ENCODE data around the gene SDK2. TPM values are rescaled to one million over a fixed set of nuclear protein-coding genes. Genes with fewer than 3 reads are reported as not detected.
A peak's percentile ranks its signal among the peaks of the same experiment; 100 is the strongest.

The SDK2 gene
- total and polyA plus RNA-seq, 2 of the 8 experiments (the other 6 are each of a cell fraction or from before 2014, with no cell fraction given): 3.9 to 4.1 TPM

DNA sequence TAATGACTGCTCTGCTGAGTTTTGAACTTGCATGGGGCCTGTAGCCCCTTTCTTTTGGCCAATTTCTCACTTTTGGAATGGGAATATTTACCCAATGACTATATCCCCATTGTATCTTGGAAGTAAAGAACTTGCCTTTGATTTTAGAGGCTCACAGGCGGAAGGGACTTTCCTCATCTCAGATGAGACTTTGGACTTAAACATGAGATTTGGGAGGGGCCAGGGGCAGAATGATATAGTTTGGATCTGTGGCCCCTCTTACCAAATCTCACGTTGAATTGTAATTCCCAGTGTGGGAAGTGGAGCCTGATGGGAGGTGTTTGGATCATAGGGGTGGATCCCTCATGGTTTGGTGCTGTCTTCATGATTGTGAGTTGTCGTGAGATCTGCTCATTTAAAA lies 42.7 kb upstream of the SDK2 start:
- no peaks in the 10 kb centered on the region for H3K79me1 ChIP-seq (ENCODE audit: low read depth, low read length)
- peak in 1 of 2 experiments; percentile 0 for DNase-seq (ENCODE audit: low read depth in 1 of 2, low spot score in 2 of 2)
- no peak overlapping the region for H3K4me2 ChIP-seq (ENCODE audit: insufficient read depth in 1 of 2, low read depth in 2 of 2, low read length in 2 of 2)
- no peak overlapping the region for H2BK12ac ChIP-seq (ENCODE audit: low read depth, low read length)
- no peak overlapping the region for H2AK5ac ChIP-seq (ENCODE audit: low read depth, low read length)
- H4K20me1 ChIP-seq (replicated peaks in 1 of 2; ENCODE audit: control insufficient read depth in 1 of 2, insufficient read depth in 2 of 2, low read length in 2 of 2): no peaks in the 10 kb centered on the region
- H3K4me1 ChIP-seq (replicated peaks in 1 of 4; ENCODE audit: control insufficient read depth in 3 of 4, insufficient read depth in 4 of 4, low read length in 3 of 4): peaks cover 10 to 26% (median 13%) of the 10 kb centered on the region in 4 experiments; a peak in 6 of 7 replicates
- no peak overlapping the region for H3K27ac ChIP-seq (ENCODE audit: low read depth, low read length)
- ChIA-PET CTCF (ENCODE audit: partially characterized antibody) (interaction anchor here (0.9 to 1.5 kb wide), 5 partner anchors 20 to 40 kb away, joined by 3 to 6 read pairs (median 3); no protein-coding TSS in a partner anchor), POLR2A (ENCODE audit: partially characterized antibody) (no interaction called here)
- H2BK20ac ChIP-seq (ENCODE audit: low read length): no peak overlapping the region
- no peak overlapping the region for H4K5ac ChIP-seq (ENCODE audit: insufficient read length, low read depth, low read length)
- no peak overlapping the region for H3K4me3 ChIP-seq (ENCODE audit: extremely low read depth in 1 of 4, insufficient read depth in 2 of 4, low read depth in 3 of 4, low read length in 4 of 4)
- no peak overlapping the region for H4K91ac ChIP-seq (replicated peaks; ENCODE audit: insufficient read length, low read length)
- H3K27me3 ChIP-seq (replicated peaks in 1 of 4; ENCODE audit: control insufficient read depth in 3 of 4, extremely low read depth in 1 of 4, insufficient read depth in 3 of 4, low read length in 3 of 4): no peaks in the 10 kb centered on the region; a peak in 3 of 7 replicates
- FAIRE-seq: no peak
- H3K18ac ChIP-seq (ENCODE audit: extremely low read depth, low read length): peak overlapping the region; percentile 68; the same call in 1 of the 2 replicates
- no peak overlapping the region for H2BK120ac ChIP-seq (replicated peaks; ENCODE audit: low read depth, low read length)
- TF ChIP-seq TBP (IDR thresholded peaks at IDR 0.05; ENCODE audit: low read depth, low read length) (no peak), NRF1 (IDR thresholded peaks at IDR 0.05; ENCODE audit: low read depth, low read length) (no peak), ZNF274 (IDR thresholded peaks at IDR 0.05; ENCODE audit: borderline replicate concordance, extremely low read depth, low read length) (no peak)
- WGBS, 2 experiments (ENCODE audit: extremely low coverage in 1 of 2, insufficient coverage in 1 of 2, insufficient read length in 1 of 2, insufficient replicate concordance in 2 of 2, low coverage in 1 of 2, low lambda C conversion rate in 2 of 2, missing lambda C conversion rate in 1 of 2): 57% methylated on average over 3 of the region's 3 CpGs; no CpG with 5 or more reads in 1 of the 2 experiments
- no peak overlapping the region for H3K9ac ChIP-seq (replicated peaks in 1 of 4; ENCODE audit: extremely low read depth in 1 of 4, low read depth in 3 of 4, low read length in 3 of 4)
- H4K8ac ChIP-seq (ENCODE audit: extremely low read depth, insufficient read depth, low read length): no peak overlapping the region
- H3K14ac ChIP-seq (ENCODE audit: insufficient read length): no peak overlapping the region
- H3K23ac ChIP-seq (ENCODE audit: insufficient read length): no peak overlapping the region
- peaks cover 0 to under 1% of the 10 kb centered on the region in 2 experiments; a peak in 1 of 4 replicates for H3K9me3 ChIP-seq (ENCODE audit: insufficient read depth in 2 of 2, low read depth in 1 of 2, low read length in 1 of 2)
- no peaks in the 10 kb centered on the region for H3K79me2 ChIP-seq (ENCODE audit: control insufficient read depth in 1 of 2, insufficient read depth in 2 of 2, low read length in 2 of 2)
- H3K36me3 ChIP-seq (ENCODE audit: control insufficient read depth in 2 of 4, insufficient read depth in 4 of 4, low read length in 3 of 4): no peaks in the 10 kb centered on the region
- H2BK15ac ChIP-seq (ENCODE audit: low read length): no peak overlapping the region
- H3K4ac ChIP-seq (replicated peaks; ENCODE audit: insufficient read length, low read depth, low read length): no peak overlapping the region
- no peaks in the 10 kb centered on the region for H3K23me2 ChIP-seq (ENCODE audit: low read depth, low read length)
- no peak overlapping the region for H2AFZ ChIP-seq (ENCODE audit: low read length)
- no peak overlapping the region for H3K56ac ChIP-seq (replicated peaks; ENCODE audit: insufficient read length, low read depth, low read length)
- no peak overlapping the region for H2BK5ac ChIP-seq (ENCODE audit: low read depth, low read length)
